Nephron progenitor cell (in vitro differentiated cells): Measurements from ENCODE around the gene CT45A10.
"Not testable (repeated sequence)": the region's sequence is repeated elsewhere in the genome, so short reads cannot be mapped to it uniquely, and the experiment has no call there.

Source experiments
- DNase-seq: peaks from one replicate; pipeline ENCODE4 v3.0.0; 2021
- H3K27ac Mint-ChIP-seq: 2 replicates; pipeline ENCODE4 v1.8.0; 2021; ENCODE audit warnings: mild to moderate bottlenecking, moderate library complexity, mixed read lengths
- H3K27me3 Mint-ChIP-seq: 2 replicates; pipeline ENCODE4 v1.8.0; 2021; ENCODE audit warnings: mild to moderate bottlenecking, low read depth, mixed read lengths; ENCODE audit not compliant: poor library complexity
- H3K36me3 Mint-ChIP-seq: 2 replicates; pipeline ENCODE4 v1.8.0; 2021; ENCODE audit warnings: low read depth, mixed read lengths
- H3K4me1 Mint-ChIP-seq: 2 replicates; pipeline ENCODE4 v1.8.0; 2021; ENCODE audit warnings: mixed read lengths
- H3K4me3 Mint-ChIP-seq: 2 replicates; pipeline ENCODE4 v1.8.0; 2021; ENCODE audit warnings: mild to moderate bottlenecking, moderate library complexity, mixed read lengths
- H3K9me3 Mint-ChIP-seq: 2 replicates; pipeline ENCODE4 v1.8.0; 2021; ENCODE audit warnings: mild to moderate bottlenecking, moderate library complexity, mixed read lengths
- CTCF ChIP-seq: fragments of 200-600 bp; sonication (generic); IDR thresholded peaks from 2 replicates; pipeline ENCODE4 v1.5.0; 2021; ENCODE audit warnings: antibody characterized with exemption

The CT45A10 gene

GRCh38 chrX:135910251-135910650 is 17.0 kb upstream of the CT45A10 start:
- no peak for TF ChIP-seq CTCF
- no peaks in the 10 kb centered on the region for H3K27me3 Mint-ChIP-seq
- H3K36me3 Mint-ChIP-seq, result no peaks in the 10 kb centered on the region
- peaks cover 75% of the 10 kb centered on the region for H3K9me3 Mint-ChIP-seq
- no peak overlapping the region for H3K4me3 Mint-ChIP-seq
- DNase-seq, result no peak
- no peak overlapping the region for H3K27ac Mint-ChIP-seq
- H3K4me1 Mint-ChIP-seq, result no peaks in the 10 kb centered on the region

GRCh38 chrX:135892781-135893180 is 463 bp downstream of the CT45A10 start:
- H3K9me3 Mint-ChIP-seq, result peaks cover 65% of the 10 kb centered on the region
- DNase-seq, result no peak
- TF ChIP-seq CTCF, result no peak
- H3K27ac Mint-ChIP-seq, result no peak overlapping the region
- H3K4me1 Mint-ChIP-seq, result no peaks in the 10 kb centered on the region
- no peak overlapping the region for H3K4me3 Mint-ChIP-seq
- H3K36me3 Mint-ChIP-seq, result peaks cover 6% of the 10 kb centered on the region
- H3K27me3 Mint-ChIP-seq, result peaks cover 4% of the 10 kb centered on the region

- Mint-ChIP-seq H3K9me3 (peaks cover 59% of the 10 kb centered on the region), H3K4me3 (no peak overlapping the region), H3K36me3 (peaks cover 6% of the 10 kb centered on the region), H3K27ac (no peak overlapping the region), H3K27me3 (peaks cover 4% of the 10 kb centered on the region), H3K4me1 (no peaks in the 10 kb centered on the region)
- no peak for TF ChIP-seq CTCF
- DNase-seq, result no peak
Measured at GRCh38 chrX:135890087-135890585, 3.1 kb downstream of the CT45A10 start.

GRCh38 chrX:135888976-135889375 is 4.3 kb downstream of the CT45A10 start:
- H3K27me3 Mint-ChIP-seq, H3K4me3 Mint-ChIP-seq, H3K4me1 Mint-ChIP-seq, H3K36me3 Mint-ChIP-seq, H3K27ac Mint-ChIP-seq, DNase-seq: not testable (repeated sequence)
- peaks cover 49% of the 10 kb centered on the region for H3K9me3 Mint-ChIP-seq

GRCh38 chrX:135888230-135888629 is 5.0 kb downstream of the CT45A10 start:
- not testable (repeated sequence) for H3K27ac Mint-ChIP-seq, H3K27me3 Mint-ChIP-seq, DNase-seq, H3K4me1 Mint-ChIP-seq, H3K36me3 Mint-ChIP-seq, H3K4me3 Mint-ChIP-seq
- peaks cover 44% of the 10 kb centered on the region for H3K9me3 Mint-ChIP-seq

GRCh38 chrX:135882741-135883140 is 10.5 kb downstream of the CT45A10 start:
- H3K27ac Mint-ChIP-seq, H3K27me3 Mint-ChIP-seq, H3K4me1 Mint-ChIP-seq, DNase-seq, H3K36me3 Mint-ChIP-seq, H3K4me3 Mint-ChIP-seq: not testable (repeated sequence)
- H3K9me3 Mint-ChIP-seq, result peaks cover 11% of the 10 kb centered on the region

- H3K36me3 Mint-ChIP-seq, H3K27me3 Mint-ChIP-seq, H3K27ac Mint-ChIP-seq, H3K4me1 Mint-ChIP-seq, H3K9me3 Mint-ChIP-seq, DNase-seq, H3K4me3 Mint-ChIP-seq: not testable (repeated sequence)
Measured at GRCh38 chrX:135871712-135872111, 21.5 kb downstream of the CT45A10 start, which contains the start of gene CT45A9. TSS of gene CT45A9 (minus strand) at chrX:135871812. CDS start at chrX:135868061, 3,751 bp downstream.

GRCh38 chrX:135854438-135854837 is 38.8 kb downstream of the CT45A10 start, which contains the start of gene CT45A8:
TSS of gene CT45A8 (minus strand) at chrX:135854538. CDS start at chrX:135850783, 3,755 bp downstream.
- H3K9me3 Mint-ChIP-seq, H3K4me1 Mint-ChIP-seq, H3K36me3 Mint-ChIP-seq, H3K27me3 Mint-ChIP-seq, DNase-seq, H3K27ac Mint-ChIP-seq, H3K4me3 Mint-ChIP-seq: not testable (repeated sequence)

GRCh38 chrX:135837180-135837579 is 56.1 kb downstream of the CT45A10 start, which contains the start of gene CT45A7:
TSS of gene CT45A7 (minus strand) at chrX:135837280. CDS start at chrX:135833533, 3,747 bp downstream.
- not testable (repeated sequence) for H3K27ac Mint-ChIP-seq, H3K27me3 Mint-ChIP-seq, H3K4me1 Mint-ChIP-seq, DNase-seq, H3K9me3 Mint-ChIP-seq, H3K36me3 Mint-ChIP-seq, H3K4me3 Mint-ChIP-seq
